Measurements from ENCODE around the gene PLEKHD1.

The PLEKHD1 gene

GRCh38 chr14:69569859-69570258 lies 85.3 kb downstream of the PLEKHD1 start:
- no peak overlapping the region for H3K4me3 ChIP-seq (ENCODE audit: low read depth, low read length)
- TF ChIP-seq, protein P1, sequence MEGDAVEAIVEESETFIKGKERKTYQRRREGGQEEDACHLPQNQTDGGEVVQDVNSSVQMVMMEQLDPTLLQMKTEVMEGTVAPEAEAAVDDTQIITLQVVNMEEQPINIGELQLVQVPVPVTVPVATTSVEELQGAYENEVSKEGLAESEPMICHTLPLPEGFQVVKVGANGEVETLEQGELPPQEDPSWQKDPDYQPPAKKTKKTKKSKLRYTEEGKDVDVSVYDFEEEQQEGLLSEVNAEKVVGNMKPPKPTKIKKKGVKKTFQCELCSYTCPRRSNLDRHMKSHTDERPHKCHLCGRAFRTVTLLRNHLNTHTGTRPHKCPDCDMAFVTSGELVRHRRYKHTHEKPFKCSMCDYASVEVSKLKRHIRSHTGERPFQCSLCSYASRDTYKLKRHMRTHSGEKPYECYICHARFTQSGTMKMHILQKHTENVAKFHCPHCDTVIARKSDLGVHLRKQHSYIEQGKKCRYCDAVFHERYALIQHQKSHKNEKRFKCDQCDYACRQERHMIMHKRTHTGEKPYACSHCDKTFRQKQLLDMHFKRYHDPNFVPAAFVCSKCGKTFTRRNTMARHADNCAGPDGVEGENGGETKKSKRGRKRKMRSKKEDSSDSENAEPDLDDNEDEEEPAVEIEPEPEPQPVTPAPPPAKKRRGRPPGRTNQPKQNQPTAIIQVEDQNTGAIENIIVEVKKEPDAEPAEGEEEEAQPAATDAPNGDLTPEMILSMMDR (IDR thresholded peaks at IDR 0.05; ENCODE audit: low read depth, low read length, missing control alignments), result no peak
- DNase-seq (ENCODE audit: low read depth), result no peak
- in situ Hi-C loops (cut with HindIII; ENCODE audit: low sequenced_read_pairs), result no loop called here

- TF ChIP-seq, protein P1 (IDR thresholded peaks at IDR 0.05; ENCODE audit: low read depth, low read length, missing control alignments), result no peak
- no peak for DNase-seq (ENCODE audit: low read depth)
- H3K4me3 ChIP-seq (ENCODE audit: low read depth, low read length), result no peak overlapping the region
- in situ Hi-C loops (cut with HindIII; ENCODE audit: low sequenced_read_pairs), result no loop called here
Measured at GRCh38 chr14:69570836-69571330, 86.4 kb downstream of the PLEKHD1 start.

DNA sequence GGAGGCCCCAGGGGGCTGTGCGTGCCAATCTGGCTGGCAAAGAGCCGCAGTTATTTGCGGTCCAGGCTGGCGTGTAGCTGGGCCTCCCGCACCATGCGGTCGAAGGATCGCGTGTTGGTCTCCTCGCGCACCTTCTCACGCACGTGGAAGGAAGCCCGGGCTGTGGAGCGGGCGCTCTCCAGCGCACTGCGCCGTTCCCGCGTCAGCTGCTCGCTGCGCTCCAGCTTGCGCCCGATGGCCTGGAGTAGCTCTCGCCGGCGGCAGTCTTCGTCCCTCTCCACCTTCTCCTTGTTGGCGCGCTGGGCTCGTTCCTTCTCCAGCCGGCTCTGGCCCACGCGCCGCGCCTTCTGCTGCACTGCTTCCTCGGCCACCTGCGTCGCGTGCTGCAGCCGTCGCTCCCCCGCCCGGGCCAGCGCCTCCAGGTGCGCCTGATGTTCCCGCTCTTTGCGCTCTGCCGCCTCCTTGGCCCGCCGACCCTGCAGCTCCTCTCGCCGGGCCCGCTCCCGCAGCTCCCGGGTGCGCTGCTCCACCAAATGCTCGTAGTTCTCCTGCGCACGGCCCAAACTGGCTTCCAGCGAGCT lies 87.0 kb downstream of the PLEKHD1 start:
- TF ChIP-seq, protein P1 (IDR thresholded peaks at IDR 0.05; ENCODE audit: low read depth, low read length, missing control alignments), result no peak
- DNase-seq (ENCODE audit: low read depth), result no peak
- in situ Hi-C loops (cut with HindIII; ENCODE audit: low sequenced_read_pairs), result no loop called here
- no peak overlapping the region for H3K4me3 ChIP-seq (ENCODE audit: low read depth, low read length)

DNA sequence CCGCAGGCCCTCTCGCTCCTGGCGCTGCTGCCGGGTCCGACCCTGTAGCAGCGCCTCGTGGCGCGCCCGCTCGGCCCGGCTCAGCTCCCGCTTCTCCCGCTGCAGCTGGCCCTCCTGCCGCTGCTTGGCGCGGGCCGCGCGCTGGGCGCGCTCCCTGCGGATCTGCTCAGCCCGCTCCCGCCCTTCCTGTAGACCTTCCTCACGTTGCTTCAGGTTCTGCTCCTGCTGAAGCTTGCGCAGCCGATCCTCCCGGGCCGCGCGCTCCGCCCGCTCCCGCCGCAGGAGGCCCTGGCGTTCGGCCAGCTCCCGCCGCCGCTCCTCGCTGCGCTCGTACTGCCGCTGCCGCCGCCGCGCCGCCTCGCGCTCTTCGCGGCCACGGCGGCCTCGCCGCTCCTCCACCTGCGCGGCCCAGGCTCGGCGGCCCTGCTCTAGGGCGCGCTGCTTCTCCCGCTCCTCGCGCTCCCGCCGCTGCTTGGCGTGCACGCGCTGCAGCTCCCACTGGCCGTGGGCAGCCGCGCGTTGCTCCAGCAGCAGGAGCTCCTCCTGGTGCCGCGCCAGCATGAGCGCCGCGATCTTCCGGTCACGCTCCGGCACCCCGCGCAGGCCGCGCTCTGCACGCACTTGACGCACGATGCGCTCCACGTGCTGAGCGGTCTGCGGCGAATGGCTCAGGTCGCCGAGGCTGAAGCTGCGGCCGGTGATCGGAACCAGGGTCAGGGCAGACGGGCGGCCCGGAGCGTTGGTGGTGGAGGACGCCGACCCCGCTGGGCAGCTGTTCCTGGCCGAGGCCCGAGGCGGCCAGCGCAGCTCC lies 87.7 kb downstream of the PLEKHD1 start:
- DNase-seq (ENCODE audit: low read depth), result no peak
- TF ChIP-seq, protein P1 (IDR thresholded peaks at IDR 0.05; ENCODE audit: low read depth, low read length, missing control alignments), result no peak
- in situ Hi-C loops (cut with HindIII; ENCODE audit: low sequenced_read_pairs), result no loop called here
- H3K4me3 ChIP-seq (ENCODE audit: low read depth, low read length), result no peak overlapping the region

- DNase-seq (ENCODE audit: low read depth), result no peak
- in situ Hi-C loops (cut with HindIII; ENCODE audit: low sequenced_read_pairs), result no loop called here
- TF ChIP-seq, protein P1 (IDR thresholded peaks at IDR 0.05; ENCODE audit: low read depth, low read length, missing control alignments), result no peak
- H3K4me3 ChIP-seq (ENCODE audit: low read depth, low read length), result no peak overlapping the region
Measured at GRCh38 chr14:69572841-69573135, 88.3 kb downstream of the PLEKHD1 start.

- TF ChIP-seq, protein P1 (IDR thresholded peaks at IDR 0.05; ENCODE audit: low read depth, low read length, missing control alignments), result no peak
- no peak overlapping the region for H3K4me3 ChIP-seq (ENCODE audit: low read depth, low read length)
- in situ Hi-C loops (cut with HindIII; ENCODE audit: low sequenced_read_pairs), result no loop called here
- DNase-seq (ENCODE audit: low read depth), result no peak
Measured at GRCh38 chr14:69573205-69573830, 88.8 kb downstream of the PLEKHD1 start.
